ENCODE data around the gene NIPAL3.

- no peak for TF ChIP-seq CTCF (IDR thresholded peaks at IDR 0.05)
- TF ChIP-seq POLR2A (IDR thresholded peaks at IDR 0.05; ENCODE audit: low read depth) = no peak
- no peak for TF ChIP-seq POLR2AphosphoS5 (IDR thresholded peaks at IDR 0.05)
- TF ChIP-seq EP300 (IDR thresholded peaks at IDR 0.05) = no peak
Measured at GRCh38 chr1:24418898-24419628, 3.5 kb downstream of the NIPAL3 start.

Data from esophagus muscularis mucosa (tissue), 4 donors.